NCI-H526 (cell line): ENCODE measurements around the gene PLD1.
A peak's percentile ranks its signal among the peaks of the same experiment; 100 is the strongest.
"Not testable (repeated sequence)": the region's sequence is repeated elsewhere in the genome, so short reads cannot be mapped to it uniquely, and the experiment has no call there.

Source experiments
- DNase-seq, 2 experiments: peaks; one replicate each; lab custom pipeline; 2025; lab: John Stamatoyannopoulos, UW

Gene PLD1

DNA sequence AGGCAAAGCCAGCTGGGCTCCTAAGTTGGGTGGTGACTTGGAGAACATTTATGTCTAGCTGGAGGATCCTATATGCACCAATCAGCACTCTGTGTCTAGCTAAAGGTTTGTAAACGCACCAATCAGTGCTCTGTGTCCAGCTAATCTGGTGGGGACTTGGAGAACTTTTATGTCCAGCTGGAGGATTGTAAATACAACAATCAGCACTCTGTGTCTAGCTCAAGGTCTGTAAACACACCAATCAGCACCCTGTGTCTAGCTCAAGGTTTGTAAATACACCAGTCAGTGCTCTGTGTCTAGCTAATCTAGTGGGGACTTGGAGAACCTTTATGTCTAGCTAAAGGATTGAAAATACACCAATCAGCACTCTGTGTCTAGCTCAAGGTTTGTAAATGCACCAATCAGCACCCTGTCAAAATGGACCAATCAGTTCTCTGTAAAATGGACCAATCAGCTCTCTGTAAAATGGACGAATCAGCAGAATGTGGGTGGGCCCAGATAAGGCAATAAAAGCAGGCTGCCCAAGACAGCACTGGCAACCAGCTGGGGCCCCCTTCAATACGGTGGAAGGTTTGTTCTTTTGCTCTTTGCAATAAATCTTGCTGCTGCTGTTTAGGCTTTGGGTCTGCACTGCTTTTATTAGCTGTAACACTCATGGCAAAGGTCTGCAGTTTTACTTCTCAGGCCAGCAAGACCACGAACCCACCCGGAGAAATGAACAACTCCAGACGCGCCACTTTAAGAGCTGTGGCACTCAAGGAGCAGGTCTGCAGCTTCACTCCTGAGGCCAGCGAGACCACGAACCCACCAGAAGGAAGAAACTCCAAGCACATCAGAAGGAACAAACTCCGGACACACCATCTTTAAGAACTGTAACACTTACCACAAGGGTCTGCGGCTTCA, 63.7 kb downstream of the PLD1 start:
- DNase-seq: not testable (repeated sequence)

DNA sequence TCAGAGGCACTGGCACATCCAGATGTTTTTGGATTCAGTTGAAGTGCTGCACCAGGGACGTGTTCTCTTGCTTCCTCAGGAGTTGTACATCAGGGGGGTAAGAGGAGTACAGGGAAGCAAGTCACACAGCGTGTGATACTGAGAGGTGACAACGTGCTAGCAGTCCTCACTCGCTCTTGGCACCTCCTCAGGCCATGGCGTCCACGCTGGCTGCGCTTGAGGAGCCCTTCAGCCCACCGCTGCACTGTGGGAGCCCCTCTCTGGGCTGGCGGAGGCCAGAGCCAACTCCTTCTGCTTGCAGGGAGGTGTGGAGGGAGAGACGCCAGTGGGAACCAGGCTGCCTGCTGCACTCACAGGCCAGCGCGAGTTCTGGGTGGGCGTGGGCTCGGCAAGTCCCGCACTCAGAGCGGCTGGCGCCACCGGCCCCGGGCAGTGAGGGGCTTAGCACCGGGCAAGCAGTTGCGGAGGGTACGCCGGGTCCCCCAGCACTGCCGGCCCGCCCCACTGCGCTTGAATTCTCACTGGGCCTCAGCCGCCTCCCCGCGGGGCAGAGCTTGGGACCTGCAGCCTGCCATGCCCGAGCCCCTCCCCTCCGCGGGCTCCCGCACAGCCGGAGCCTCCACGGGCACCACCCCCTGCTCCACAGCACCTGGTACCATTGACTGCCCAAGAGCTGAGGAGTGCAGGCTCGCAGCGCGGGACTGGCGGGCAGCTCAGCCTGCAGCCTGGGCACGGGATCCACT, 64.5 kb downstream of the PLD1 start:
- DNase-seq: no peak

DNA sequence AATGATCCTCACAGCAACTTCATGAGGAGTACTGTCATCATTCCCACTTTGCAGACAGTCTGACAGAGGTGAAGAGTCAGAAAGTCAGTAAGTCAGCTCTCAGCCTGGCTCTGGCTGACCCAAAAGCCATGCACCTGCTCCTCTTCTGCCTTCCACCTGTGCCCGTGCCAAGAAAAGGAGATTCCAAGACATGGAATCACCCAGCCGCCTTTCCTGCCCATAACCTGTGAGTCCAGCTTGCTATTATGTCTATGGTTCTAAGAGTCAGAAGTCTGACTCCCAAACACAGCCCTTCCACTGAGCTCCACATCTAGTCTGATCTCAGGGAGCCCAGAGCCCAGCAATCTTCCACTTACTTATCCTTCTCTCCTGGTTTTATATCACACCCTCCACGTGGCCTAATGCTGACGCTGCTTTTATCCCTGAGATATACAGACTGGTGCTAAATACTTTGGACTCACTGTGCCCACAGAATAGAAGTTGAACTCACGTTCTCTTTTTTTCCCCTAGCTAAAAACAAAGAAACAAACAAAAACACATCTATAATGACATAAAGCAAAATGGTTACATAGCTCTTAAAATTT, 66.0 kb downstream of the PLD1 start:
- DNase-seq: no peak

DNA sequence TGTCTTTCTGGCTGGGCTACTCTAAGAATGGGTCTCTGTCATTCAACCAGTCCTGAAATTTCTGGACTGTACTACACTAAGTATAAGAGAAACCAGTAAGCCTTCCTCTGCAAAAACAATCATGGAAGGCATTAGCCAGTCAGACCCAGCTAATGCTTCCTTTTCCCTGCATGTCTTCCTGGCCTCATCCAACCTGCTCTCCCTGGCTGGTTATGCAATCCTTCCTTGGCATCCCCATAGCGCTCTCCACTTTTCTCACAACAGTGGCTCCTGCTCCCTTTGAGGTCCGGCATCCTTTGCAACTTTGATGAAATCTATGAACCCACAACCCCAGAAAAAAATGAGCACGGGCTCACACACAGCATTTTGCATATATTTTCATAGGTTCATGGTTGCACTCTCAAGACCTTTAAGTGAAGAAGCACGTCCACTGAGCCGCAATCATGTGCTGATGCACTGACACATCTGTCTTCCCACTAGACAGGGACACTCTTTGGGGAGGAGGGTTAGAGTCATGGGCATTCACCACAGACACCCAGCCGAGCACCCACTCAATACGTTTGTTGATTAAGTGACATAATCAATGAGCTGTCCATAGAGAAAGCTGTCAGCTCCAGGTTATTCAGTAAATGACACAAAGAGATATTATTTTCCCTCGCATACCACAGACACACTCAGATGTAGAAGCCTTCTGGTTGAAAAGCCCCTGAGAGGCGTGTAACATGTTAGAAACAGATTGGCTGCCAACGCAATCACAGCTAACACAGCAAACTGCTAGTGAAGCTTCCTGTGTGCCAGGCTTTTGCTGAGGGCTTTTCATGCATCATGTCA, 66.7 kb downstream of the PLD1 start:
- peak; percentile 15 to 45 for DNase-seq

DNA sequence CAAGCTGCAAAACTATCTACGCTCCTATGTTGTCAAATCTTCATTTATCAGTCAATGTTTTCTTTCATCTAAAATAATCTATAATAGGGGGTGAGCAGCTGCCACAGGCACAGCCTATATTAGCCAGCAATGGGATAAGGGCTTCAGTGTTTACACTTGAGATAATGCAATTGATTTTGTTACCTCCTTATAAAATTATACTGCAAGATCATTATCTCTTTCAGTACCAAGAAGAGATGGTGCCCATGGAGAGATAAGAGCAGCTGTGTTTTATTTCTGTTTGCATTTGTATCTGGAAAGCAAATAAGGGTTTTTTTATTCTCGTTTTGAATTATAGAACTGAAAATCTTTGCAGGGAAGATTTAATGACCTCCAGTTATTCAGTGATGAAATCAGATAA, 68.9 kb downstream of the PLD1 start:
- peak; percentile 58 to 77 for DNase-seq

DNA sequence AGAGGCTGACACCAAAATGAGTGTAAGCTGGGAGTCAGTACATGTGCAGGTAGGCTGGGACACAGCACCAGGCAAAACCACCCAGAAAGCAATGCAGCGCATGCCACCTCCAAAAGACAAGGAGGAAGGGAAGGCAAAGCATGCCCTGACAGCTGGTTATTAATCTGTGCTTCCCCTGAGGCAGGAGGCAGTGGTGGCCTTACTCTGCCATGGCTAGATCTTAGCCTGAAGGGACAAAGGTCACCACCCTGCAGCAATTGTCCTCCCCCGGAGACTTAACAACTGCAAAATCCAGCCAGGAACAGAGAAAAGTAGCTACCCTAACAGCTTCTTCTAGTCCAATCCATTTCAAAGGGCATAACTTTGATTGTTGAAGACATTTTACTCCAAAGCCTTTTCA, 73.7 kb downstream of the PLD1 start:
- DNase-seq: no peak

DNA sequence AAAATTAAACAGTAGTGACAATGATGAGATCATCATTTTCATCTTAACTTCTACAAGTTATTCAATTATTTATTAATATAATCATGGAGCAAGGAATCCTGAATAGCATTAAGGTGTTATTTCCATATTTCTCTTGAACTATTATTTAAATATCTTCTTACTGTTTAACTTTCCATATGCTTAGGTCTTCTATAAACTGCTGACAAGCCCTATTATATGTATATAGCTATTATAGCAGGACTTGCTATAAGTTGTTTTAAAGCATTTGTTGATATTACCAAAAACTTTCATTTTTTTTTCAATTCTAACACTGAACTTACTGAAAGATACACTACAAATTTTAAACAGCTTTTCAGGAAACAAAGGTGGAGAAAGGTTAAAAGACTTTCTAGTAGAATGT, 76.7 kb downstream of the PLD1 start:
- DNase-seq: no peak

DNA sequence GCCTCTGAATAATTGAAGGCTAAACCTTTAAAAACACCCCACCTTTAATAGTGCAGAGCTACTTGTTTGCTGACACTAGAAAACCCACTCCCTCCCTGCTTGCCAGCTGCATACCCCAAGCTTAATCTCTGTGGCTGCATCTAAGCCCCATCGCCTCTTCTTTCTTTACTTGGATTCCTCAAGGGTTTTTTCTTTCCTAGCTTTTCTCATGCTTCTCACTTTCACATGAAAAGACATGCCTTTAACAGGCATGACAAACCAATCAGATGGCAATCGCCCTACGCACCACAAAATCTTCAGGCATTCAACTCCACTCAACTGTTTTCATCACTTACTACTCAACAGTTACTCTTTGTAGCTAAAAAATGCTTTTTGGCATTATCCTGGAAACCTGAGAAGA, 77.5 kb downstream of the PLD1 start:
- DNase-seq: no peak

GRCh38 chr3:171731691-171732090, 78.6 kb downstream of the PLD1 start:
- no peak for DNase-seq

GRCh38 chr3:171729452-171730334, 80.6 kb downstream of the PLD1 start:
- no peak for DNase-seq

DNA sequence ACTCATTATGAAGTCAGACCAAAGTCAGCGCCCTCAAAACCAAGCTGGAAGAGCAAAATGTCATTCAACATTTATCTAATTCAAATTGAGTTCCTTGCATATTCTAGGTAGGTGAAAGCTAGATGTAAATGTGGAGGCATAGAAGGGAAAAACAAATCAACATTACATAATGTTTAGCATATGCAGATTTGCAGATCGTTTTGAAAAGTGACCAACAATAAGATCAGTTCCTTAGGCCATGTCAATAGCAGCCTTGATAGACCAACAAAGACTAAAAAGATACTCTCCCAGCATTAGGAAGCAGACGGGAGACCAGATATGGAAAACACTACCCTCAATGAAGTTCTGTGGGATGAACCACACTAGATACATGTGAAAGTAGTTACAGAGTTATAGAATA, 83.0 kb downstream of the PLD1 start:
- DNase-seq: no peak

- DNase-seq: no peak
Observed at GRCh38 chr3:171718493-171719185, 91.6 kb downstream of the PLD1 start.

- no peak for DNase-seq
Observed at GRCh38 chr3:171715155-171715554, 95.1 kb downstream of the PLD1 start.

- DNase-seq: no peak
Observed at GRCh38 chr3:171712171-171712938, 97.9 kb downstream of the PLD1 start.

GRCh38 chr3:171711461-171712170, 98.7 kb downstream of the PLD1 start:
- no peak for DNase-seq

DNA sequence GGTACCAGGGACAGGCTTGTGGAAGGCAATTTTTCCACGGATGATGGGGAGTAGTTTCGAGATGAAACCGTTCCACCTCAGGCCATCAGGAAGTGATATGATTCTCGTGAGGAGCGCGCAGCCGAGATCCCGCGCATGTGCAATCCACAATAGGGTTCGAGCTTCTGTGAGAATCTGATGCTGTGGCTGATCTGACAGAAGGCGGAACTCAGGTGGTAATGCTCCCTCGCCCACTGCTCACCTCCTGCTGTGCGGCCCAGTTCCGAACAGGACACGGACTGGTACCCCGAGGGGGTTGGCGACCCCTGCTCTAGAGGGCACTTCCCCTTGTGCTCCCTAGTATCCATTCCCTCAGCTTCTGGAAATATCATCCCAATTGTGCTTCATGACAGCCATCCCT, 99.9 kb downstream of the PLD1 start:
- DNase-seq: no peak

GRCh38 chr3:171704814-171705213, 105.5 kb downstream of the PLD1 start:
- no peak for DNase-seq

GRCh38 chr3:171704002-171704401, 106.3 kb downstream of the PLD1 start:
- DNase-seq: peak; percentile 32 to 72

DNA sequence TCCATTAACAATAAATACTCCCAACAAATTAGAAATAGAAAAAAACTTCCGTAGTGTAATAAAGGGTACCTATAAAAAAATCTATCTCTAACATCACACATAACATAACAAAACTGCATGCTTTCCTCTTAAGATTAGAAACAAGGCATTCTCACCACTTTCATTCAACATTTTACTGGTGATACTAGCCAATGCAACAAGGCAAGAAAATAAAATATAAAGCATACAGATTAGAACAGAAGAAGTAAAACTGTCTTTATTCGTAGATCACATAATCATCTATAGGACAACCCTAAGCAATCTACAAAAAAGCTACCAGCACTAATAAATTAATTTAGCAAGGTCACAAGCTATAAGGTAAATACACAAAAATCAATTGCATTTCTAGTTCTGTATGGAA, 107.1 kb downstream of the PLD1 start:
- DNase-seq: no peak
